ENCODE measurements around the gene DLX1.

The DLX1 gene

DNA sequence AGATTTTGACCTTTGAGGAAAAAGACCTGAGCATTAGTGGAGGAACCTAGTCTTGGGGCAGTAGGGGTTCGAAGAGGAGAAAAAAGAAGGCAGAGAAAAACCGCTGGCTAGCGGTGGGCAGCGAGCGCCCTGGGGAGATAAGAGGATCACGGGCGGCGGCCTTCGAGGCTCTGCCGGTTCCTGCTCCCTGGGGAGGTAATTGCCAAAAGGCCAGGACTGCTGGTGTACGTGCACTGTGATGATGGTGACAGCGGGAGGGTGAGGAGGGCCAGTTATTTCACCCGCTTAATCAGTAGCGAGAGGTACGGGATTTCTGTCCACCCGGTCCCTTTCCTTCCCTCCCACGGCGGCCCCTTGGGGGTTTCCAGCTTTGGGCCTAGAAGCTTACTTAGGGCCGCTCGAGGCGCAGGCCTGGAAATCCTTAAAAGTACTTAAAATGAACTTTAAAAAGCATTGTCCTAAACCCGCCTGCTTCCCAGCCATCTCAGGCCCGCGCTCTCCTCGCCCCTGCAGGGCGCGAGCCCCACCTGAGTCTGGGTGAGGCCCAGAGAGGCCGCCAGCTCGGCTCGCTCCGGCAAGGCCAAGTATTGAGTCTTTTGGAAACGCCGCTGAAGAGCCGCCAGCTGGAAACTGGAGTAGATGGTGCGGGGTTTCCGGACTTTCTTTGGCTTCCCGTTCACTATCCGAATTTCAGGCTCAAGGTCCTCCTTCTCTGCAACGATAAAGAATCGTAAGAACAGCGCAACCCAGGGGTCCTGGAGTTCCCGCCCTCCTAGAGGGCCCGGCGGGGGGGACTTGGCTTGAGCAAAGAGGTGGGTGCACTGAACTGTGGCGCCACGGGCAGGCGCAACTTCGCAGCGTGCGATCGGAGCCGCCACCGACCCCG lies 15.9 kb downstream of the DLX1 start:
- DNase-seq (ENCODE audit: low spot score) = no peak
- no peak overlapping the region for H3K27ac ChIP-seq
- H3K4me3 ChIP-seq = peak overlapping the region; percentile 70
- TF ChIP-seq, protein P1, sequence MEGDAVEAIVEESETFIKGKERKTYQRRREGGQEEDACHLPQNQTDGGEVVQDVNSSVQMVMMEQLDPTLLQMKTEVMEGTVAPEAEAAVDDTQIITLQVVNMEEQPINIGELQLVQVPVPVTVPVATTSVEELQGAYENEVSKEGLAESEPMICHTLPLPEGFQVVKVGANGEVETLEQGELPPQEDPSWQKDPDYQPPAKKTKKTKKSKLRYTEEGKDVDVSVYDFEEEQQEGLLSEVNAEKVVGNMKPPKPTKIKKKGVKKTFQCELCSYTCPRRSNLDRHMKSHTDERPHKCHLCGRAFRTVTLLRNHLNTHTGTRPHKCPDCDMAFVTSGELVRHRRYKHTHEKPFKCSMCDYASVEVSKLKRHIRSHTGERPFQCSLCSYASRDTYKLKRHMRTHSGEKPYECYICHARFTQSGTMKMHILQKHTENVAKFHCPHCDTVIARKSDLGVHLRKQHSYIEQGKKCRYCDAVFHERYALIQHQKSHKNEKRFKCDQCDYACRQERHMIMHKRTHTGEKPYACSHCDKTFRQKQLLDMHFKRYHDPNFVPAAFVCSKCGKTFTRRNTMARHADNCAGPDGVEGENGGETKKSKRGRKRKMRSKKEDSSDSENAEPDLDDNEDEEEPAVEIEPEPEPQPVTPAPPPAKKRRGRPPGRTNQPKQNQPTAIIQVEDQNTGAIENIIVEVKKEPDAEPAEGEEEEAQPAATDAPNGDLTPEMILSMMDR (IDR thresholded peaks at IDR 0.05) = no peak

DNA sequence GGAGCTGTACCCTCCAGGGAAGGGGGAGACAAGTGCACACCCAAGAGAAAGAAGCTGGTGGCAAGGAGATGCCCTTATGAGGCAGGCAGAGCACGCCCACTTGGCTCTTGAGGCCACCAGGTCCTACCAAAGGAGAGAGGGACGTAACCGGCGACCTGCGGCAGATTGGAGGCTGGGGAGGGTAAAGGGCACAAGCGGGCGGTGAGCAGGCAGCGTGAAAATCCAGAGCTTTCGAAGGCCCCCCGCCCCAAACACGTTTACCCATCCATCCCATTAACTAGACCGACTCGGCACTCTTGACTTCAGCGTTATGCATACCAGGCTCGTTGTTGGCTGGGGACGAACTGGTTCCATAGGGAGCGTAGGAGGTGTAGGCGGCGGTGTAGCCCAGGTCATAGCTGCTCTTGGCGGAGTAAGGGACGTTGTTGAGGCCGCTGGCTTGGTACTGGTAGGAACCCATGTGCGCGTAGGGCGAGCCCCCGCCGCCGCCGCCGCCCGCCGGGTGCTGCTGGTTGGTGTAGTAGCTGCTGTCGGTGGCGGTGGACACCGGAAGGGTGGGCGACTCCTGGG lies 16.6 kb downstream of the DLX1 start:
- no peak for DNase-seq (ENCODE audit: low spot score)
- Histone ChIP-seq H3K27ac (peak overlapping the region in 1 of 2 donors; percentile 5), H3K4me3 (peak overlapping the region; percentile 70)
- TF ChIP-seq, protein P1 (IDR thresholded peaks at IDR 0.05) = no peak

DNA sequence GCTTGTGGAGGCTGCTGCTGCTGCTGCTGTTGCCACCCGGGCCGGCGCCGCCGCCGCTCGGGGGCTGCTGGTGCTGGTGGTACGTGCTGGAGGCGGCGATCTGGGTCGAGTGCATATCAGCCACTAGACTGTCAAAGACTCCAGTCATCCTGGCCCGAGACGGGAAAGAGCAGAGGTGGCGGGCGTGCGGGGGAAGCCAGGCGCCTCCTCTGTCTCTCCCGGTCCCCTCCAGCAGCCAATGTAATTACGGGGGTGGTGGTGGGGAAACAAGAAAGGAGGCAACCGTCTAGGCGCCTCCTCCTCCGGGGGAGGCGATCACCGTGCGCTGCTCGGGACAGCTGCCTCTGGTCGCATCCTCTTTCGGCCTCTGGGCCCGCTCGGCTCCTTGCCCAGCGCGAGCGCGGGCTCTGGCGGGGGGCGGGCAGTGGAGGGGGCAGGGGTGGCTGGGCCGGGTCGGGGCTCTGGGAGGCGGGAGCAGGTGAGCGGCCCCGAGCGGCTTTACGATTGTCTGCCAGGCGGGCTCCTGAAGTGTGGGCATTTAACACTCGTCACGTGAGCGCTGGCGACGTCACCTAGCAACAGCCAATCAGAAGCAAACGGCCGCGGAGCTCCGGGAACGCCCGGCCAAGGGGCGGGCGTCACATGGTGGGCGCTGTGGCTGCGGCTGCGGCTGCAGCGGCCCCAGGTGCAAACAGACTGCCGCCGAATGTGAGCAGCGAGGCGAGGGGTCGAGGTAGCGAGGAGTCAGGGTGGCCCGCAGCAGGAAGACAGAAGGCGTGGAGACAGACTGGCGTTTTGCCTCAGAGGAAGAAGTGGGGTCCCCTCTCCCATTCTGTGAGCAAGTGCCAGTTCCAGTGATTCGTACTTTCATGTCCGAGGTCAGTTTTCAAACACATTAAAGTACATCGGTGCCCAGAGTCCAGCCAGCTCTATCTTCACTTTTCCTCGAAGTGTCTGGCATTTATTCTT lies 17.4 kb downstream of the DLX1 start, which contains the start of gene DLX2:
Gene DLX2 (minus strand): TSS at position 510 of the 969 bp plus-strand sequence. CDS start 362 bp downstream, at position 148.
- H3K27ac ChIP-seq = peak within 1 kb of the TSS in 1 of 2 donors; percentile 5
- no peak for DNase-seq (ENCODE audit: low spot score)
- TF ChIP-seq, protein P1 (IDR thresholded peaks at IDR 0.05) = no peak
- H3K4me3 ChIP-seq = peak within 1 kb of the TSS; percentile 70

DNA sequence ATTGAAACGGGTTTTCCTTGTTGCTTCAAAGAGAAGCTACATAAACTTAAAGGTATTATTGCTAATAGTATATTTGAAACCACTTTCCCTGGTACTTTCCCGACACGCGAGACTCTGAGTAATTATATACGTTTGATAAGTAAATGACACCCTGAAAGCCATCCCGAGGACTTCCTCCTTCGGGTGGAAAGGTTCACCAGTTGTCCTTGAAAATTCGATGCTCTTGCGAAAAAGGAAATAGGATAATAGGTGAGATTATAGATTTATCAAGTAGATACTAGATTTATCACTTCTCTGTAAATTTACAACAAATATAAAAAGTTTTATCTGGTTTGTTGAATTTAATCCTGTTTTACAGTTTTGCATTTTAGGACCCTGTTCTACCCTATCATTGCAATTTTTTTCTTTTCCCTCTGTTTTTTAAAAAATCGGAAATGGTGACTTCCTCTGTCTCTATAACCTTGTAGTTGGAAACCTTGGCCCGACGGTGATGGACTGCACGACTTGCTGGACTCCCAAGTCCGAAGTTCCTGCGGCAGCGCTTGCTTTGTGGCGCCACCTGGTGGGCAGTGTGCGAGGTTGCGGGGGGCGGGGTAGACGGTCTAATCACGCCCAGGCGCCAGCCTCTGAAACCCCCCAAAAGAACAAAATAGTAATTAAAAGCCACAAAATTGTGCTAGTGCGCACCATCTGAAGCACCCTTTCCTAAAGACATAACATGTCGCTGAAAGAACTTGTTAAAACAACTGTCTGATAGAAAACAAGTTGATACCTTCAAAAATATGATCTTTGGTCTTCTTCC lies 18.4 kb downstream of the DLX1 start:
- TF ChIP-seq, protein P1 (IDR thresholded peaks at IDR 0.05) = peak; percentile 59
- Histone ChIP-seq H3K27ac (no peak overlapping the region), H3K4me3 (peak overlapping the region; percentile 70)
- DNase-seq (ENCODE audit: low spot score) = no peak

DNA sequence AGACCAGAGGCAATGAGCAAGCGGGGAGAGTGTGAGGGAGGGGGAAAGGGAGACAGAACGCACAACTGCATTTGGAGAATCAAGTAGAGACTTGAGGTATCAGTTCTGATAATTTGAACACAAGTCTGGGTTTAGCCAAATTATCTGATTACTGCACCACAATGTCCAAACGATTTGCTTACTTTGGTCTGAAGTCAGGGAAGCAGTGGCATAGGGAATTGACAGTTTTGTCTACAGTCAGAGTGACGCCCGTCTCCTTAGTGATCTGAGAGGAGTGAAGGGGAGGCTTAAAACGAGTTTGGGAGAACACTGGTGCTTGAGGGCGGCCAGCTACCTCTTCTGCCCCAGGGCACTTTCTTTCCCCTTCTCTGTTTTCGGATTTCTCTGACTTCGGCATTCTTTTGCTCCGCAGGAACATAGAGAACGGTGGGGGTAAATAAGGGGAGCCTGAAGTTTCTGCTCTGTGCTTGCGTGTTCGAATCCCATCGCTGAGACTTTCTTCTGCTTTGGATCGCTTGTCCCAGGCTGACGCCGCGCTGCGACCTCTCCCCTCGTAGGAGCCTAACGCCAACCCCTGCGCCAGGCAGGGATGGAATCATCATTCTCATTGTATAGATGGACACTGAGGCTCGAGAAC lies 20.3 kb downstream of the DLX1 start:
- Histone ChIP-seq H3K4me3 (peak overlapping the region; percentile 41), H3K27ac (no peak overlapping the region)
- TF ChIP-seq, protein P1 (IDR thresholded peaks at IDR 0.05) = no peak
- DNase-seq (ENCODE audit: low spot score) = no peak

Measured in coronary artery (tissue), 2 donors.